ENCODE data around the gene GRIP2. TPM values are rescaled to one million over a fixed set of nuclear protein-coding genes. Genes with fewer than 3 reads are reported as not detected.

Gene GRIP2
- polyA plus RNA-seq, 1 donor from 2014 or later, result 8.6 TPM

GRCh38 chr3:14528081-14528480 is 12.1 kb downstream of the GRIP2 start:
- Histone ChIP-seq H3K9me2 (ENCODE audit: insufficient read depth, low read length) (no peaks in the 10 kb centered on the region), H3K9ac (ENCODE audit: low read length) (no peak overlapping the region), H4K20me1 (ENCODE audit: insufficient read depth) (no peaks in the 10 kb centered on the region), H3F3A (ENCODE audit: insufficient read depth, low read length, poor library complexity, severe bottlenecking) (no peaks in the 10 kb centered on the region), H3K4me3 (ENCODE audit: low read length) (no peak overlapping the region), H3K36me3 (ENCODE audit: insufficient read depth, low read length) (no peaks in the 10 kb centered on the region), H3K4me2 (ENCODE audit: low read length) (no peak overlapping the region), H3K27me3 (ENCODE audit: insufficient read depth, low read depth, low read length) (no peaks in the 10 kb centered on the region), H3K27ac (ENCODE audit: low read length) (no peak overlapping the region), H3K9me3 (ENCODE audit: low read length) (no peaks in the 10 kb centered on the region), H2AFZ (ENCODE audit: low read depth, low read length) (no peak overlapping the region), H3K79me2 (replicated peaks; ENCODE audit: insufficient read depth, low read length) (no peaks in the 10 kb centered on the region)
- TF ChIP-seq CTCF (IDR thresholded peaks at IDR 0.05; ENCODE audit: poor library complexity, severe bottlenecking), result no peak
- TF ChIP-seq TAF1 (IDR thresholded peaks at IDR 0.05; ENCODE audit: low read depth), result no peak
- TF ChIP-seq REST (IDR thresholded peaks at IDR 0.05; ENCODE audit: borderline replicate concordance), result no peak
- no peak for TF ChIP-seq RAD21 (conservative IDR thresholded peaks at IDR 0.05)
- TF ChIP-seq POLR2AphosphoS5 (IDR thresholded peaks at IDR 0.05), result no peak
- TF ChIP-seq EZH2 (IDR thresholded peaks at IDR 0.05; ENCODE audit: borderline replicate concordance, insufficient read depth, low read length, poor library complexity, severe bottlenecking), result no peak
- no peak for TF ChIP-seq EP300 (conservative IDR thresholded peaks at IDR 0.05; ENCODE audit: poor library complexity, severe bottlenecking)
- no peak for TF ChIP-seq SMC3 (conservative IDR thresholded peaks at IDR 0.05; ENCODE audit: poor library complexity)
- TF ChIP-seq MXI1 (conservative IDR thresholded peaks at IDR 0.05; ENCODE audit: poor library complexity, severe bottlenecking), result no peak

- Histone ChIP-seq H3K27ac (ENCODE audit: low read length) (no peak overlapping the region), H3K9me2 (ENCODE audit: insufficient read depth, low read length) (no peaks in the 10 kb centered on the region), H3K36me3 (ENCODE audit: insufficient read depth, low read length) (no peaks in the 10 kb centered on the region), H4K20me1 (ENCODE audit: insufficient read depth) (no peaks in the 10 kb centered on the region), H3K9ac (ENCODE audit: low read length) (no peak overlapping the region), H3K9me3 (ENCODE audit: low read length) (no peaks in the 10 kb centered on the region), H3F3A (ENCODE audit: insufficient read depth, low read length, poor library complexity, severe bottlenecking) (no peaks in the 10 kb centered on the region), H3K4me2 (ENCODE audit: low read length) (no peak overlapping the region), H3K4me3 (ENCODE audit: low read length) (no peak overlapping the region), H2AFZ (ENCODE audit: low read depth, low read length) (no peak overlapping the region), H3K79me2 (replicated peaks; ENCODE audit: insufficient read depth, low read length) (no peaks in the 10 kb centered on the region), H3K27me3 (ENCODE audit: insufficient read depth, low read depth, low read length) (no peaks in the 10 kb centered on the region)
- no peak for TF ChIP-seq MXI1 (conservative IDR thresholded peaks at IDR 0.05; ENCODE audit: poor library complexity, severe bottlenecking)
- TF ChIP-seq EZH2 (IDR thresholded peaks at IDR 0.05; ENCODE audit: borderline replicate concordance, insufficient read depth, low read length, poor library complexity, severe bottlenecking), result no peak
- TF ChIP-seq CTCF (IDR thresholded peaks at IDR 0.05; ENCODE audit: poor library complexity, severe bottlenecking), result no peak
- TF ChIP-seq EP300 (conservative IDR thresholded peaks at IDR 0.05; ENCODE audit: poor library complexity, severe bottlenecking), result no peak
- TF ChIP-seq REST (IDR thresholded peaks at IDR 0.05; ENCODE audit: borderline replicate concordance), result no peak
- TF ChIP-seq TAF1 (IDR thresholded peaks at IDR 0.05; ENCODE audit: low read depth), result no peak
- TF ChIP-seq SMC3 (conservative IDR thresholded peaks at IDR 0.05; ENCODE audit: poor library complexity), result no peak
- no peak for TF ChIP-seq POLR2AphosphoS5 (IDR thresholded peaks at IDR 0.05)
- TF ChIP-seq RAD21 (conservative IDR thresholded peaks at IDR 0.05), result no peak
These were observed 14.2 kb downstream of the GRIP2 start for GRCh38 chr3:14525685-14526631.
